SK-N-DZ (cell line): Measurements from ENCODE around the gene ACTR10.
A peak's percentile ranks its signal among the peaks of the same experiment; 100 is the strongest.
"Not testable (repeated sequence)": the region's sequence is repeated elsewhere in the genome, so short reads cannot be mapped to it uniquely, and the experiment has no call there.

Experiments used
- DNase-seq: peaks from one replicate; pipeline ENCODE4 v3.0.0-alpha.2; 2015; ENCODE audit warnings: low spot score

ACTR10 gene

GRCh38 chr14:58215191-58215914 is 15.4 kb downstream of the ACTR10 start:
- no peak for DNase-seq

- DNase-seq, result no peak
These were observed 16.6 kb downstream of the ACTR10 start for GRCh38 chr14:58216544-58216943.

GRCh38 chr14:58227096-58227819 is 27.3 kb downstream of the ACTR10 start:
- no peak for DNase-seq

GRCh38 chr14:58238252-58239243 is 38.6 kb downstream of the ACTR10 start:
- no peak for DNase-seq

- DNase-seq, result peak; percentile 62
These were observed 39.6 kb downstream of the ACTR10 start for GRCh38 chr14:58239244-58240195.

- DNase-seq, result peak; percentile 16
These were observed 44.0 kb downstream of the ACTR10 start for GRCh38 chr14:58243790-58244555.

GRCh38 chr14:58244556-58245387 is 44.8 kb downstream of the ACTR10 start, which contains the start of gene PSMA3:
Gene PSMA3, plus strand, starts transcription at chr14:58244843. Its CDS starts 78 bp downstream, at chr14:58244921.
- peak; percentile 95 for DNase-seq

- DNase-seq, result no peak
These were observed 45.6 kb downstream of the ACTR10 start for GRCh38 chr14:58245562-58245961.

GRCh38 chr14:58249611-58250010 is 49.7 kb downstream of the ACTR10 start:
- no peak for DNase-seq

GRCh38 chr14:58258156-58258555 is 58.2 kb downstream of the ACTR10 start:
- no peak for DNase-seq

- not testable (repeated sequence) for DNase-seq
These were observed 62.1 kb downstream of the ACTR10 start for GRCh38 chr14:58262005-58262404.

GRCh38 chr14:58265401-58265800 is 65.5 kb downstream of the ACTR10 start:
- no peak for DNase-seq

- no peak for DNase-seq
These were observed 70.7 kb downstream of the ACTR10 start for GRCh38 chr14:58270628-58271027.

- DNase-seq, result no peak
These were observed 72.8 kb downstream of the ACTR10 start for GRCh38 chr14:58272588-58273372.

- no peak for DNase-seq
These were observed 74.9 kb downstream of the ACTR10 start for GRCh38 chr14:58274881-58275280.

- no peak for DNase-seq
These were observed 75.7 kb downstream of the ACTR10 start for GRCh38 chr14:58275527-58276190.

GRCh38 chr14:58276208-58276607 is 76.3 kb downstream of the ACTR10 start:
- DNase-seq, result no peak
